Hindlimb muscle (tissue), 1 donor: ENCODE results near the gene TMEM222. TPM values are rescaled to one million over a fixed set of nuclear protein-coding genes. Genes with fewer than 3 reads are reported as not detected.
"Not testable (repeated sequence)": the region's sequence is repeated elsewhere in the genome, so short reads cannot be mapped to it uniquely, and the experiment has no call there.

ENCODE experiments used
- DNase-seq: peaks from one replicate; pipeline ENCODE4 v3.0.0-alpha.2; 2013
- polyA plus RNA-seq: library from polyadenylated mRNA; unstranded; fragments of 120-200 nt; gene quantifications from one replicate; pipeline ENCODE4 v1.2.1, GENCODE V29; 2013; ENCODE audit not compliant: insufficient read length

The TMEM222 gene
- 25.5 TPM for polyA plus RNA-seq

- peak; percentile 97 for DNase-seq
Observed at GRCh38 chr1:27321813-27322568, at the start of gene TMEM222. Gene TMEM222 (plus strand): TSS chr1:27322163. CDS start chr1:27322198, 35 bp downstream.

GRCh38 chr1:27274204-27274603, 47.8 kb upstream of the TMEM222 start:
- no peak for DNase-seq

- no peak for DNase-seq
Observed at GRCh38 chr1:27275696-27276095, 46.3 kb upstream of the TMEM222 start.

- DNase-seq, result peak; percentile 85
Observed at GRCh38 chr1:27284425-27285273, 37.3 kb upstream of the TMEM222 start.

GRCh38 chr1:27285274-27285660, 36.7 kb upstream of the TMEM222 start:
- no peak for DNase-seq

- DNase-seq, result not testable (repeated sequence)
Observed at GRCh38 chr1:27285821-27286220, 36.1 kb upstream of the TMEM222 start.

- DNase-seq, result not testable (repeated sequence)
Observed at GRCh38 chr1:27289125-27289524, 32.8 kb upstream of the TMEM222 start.

- no peak for DNase-seq
Observed at GRCh38 chr1:27290581-27290980, 31.4 kb upstream of the TMEM222 start.

- DNase-seq, result no peak
Observed at GRCh38 chr1:27292106-27292505, 29.9 kb upstream of the TMEM222 start.

GRCh38 chr1:27293915-27294314, 28.0 kb upstream of the TMEM222 start:
- DNase-seq, result no peak

- DNase-seq, result peak; percentile 69
Observed at GRCh38 chr1:27296773-27297291, 25.1 kb upstream of the TMEM222 start.

- DNase-seq, result no peak
Observed at GRCh38 chr1:27297903-27298302, 24.1 kb upstream of the TMEM222 start.

GRCh38 chr1:27298632-27299384, 23.2 kb upstream of the TMEM222 start:
- DNase-seq, result no peak

GRCh38 chr1:27299385-27300271, 22.3 kb upstream of the TMEM222 start:
- peak; percentile 73 for DNase-seq

- peak; percentile 96 for DNase-seq
Observed at GRCh38 chr1:27300341-27301051, 21.5 kb upstream of the TMEM222 start.

- DNase-seq, result no peak
Observed at GRCh38 chr1:27301052-27301422, 20.9 kb upstream of the TMEM222 start.

GRCh38 chr1:27301582-27302199, 20.3 kb upstream of the TMEM222 start:
- DNase-seq, result no peak

- DNase-seq, result no peak
Observed at GRCh38 chr1:27302612-27303011, 19.4 kb upstream of the TMEM222 start.

- no peak for DNase-seq
Observed at GRCh38 chr1:27303509-27303908, 18.5 kb upstream of the TMEM222 start.

GRCh38 chr1:27306071-27306470, 15.9 kb upstream of the TMEM222 start:
- DNase-seq, result no peak
